Activated B cell treated with CpG ODN at 0.5 μM for 24 hours (primary cell): ENCODE results near the gene OLFML3. TPM values are rescaled to one million over a fixed set of nuclear protein-coding genes. Genes with fewer than 3 reads are reported as not detected.
"Not testable (repeated sequence)": the region's sequence is repeated elsewhere in the genome, so short reads cannot be mapped to it uniquely, and the experiment has no call there.

Source experiments
- ATAC-seq: fragments of 200-7000 bp; cut with Tn5 transposase; one replicate; pipeline ENCODE4 v1.10.0; 2021; ENCODE audit warnings: low read depth, mild to moderate bottlenecking, moderate library complexity
- CTCF ChIA-PET: fragments of 350-600 bp; sonication (Branson Sonifier 250); formaldehyde crosslinking; loops from one replicate; lab custom pipeline; 2021; ENCODE audit warnings: antibody characterized with exemption; lab: Charles Lee
- POLR2A ChIA-PET: fragments of 350-600 bp; sonication (Branson Sonifier 250); formaldehyde crosslinking; loops from one replicate; lab custom pipeline; 2021; ENCODE audit warnings: antibody characterized with exemption; lab: Charles Lee
- DNase-seq: peaks from one replicate; pipeline ENCODE4 v3.0.0; 2022
- H3K27ac Mint-ChIP-seq: one replicate; pipeline ENCODE4 v1.8.0; 2020; ENCODE audit warnings: mixed read lengths
- H3K27me3 Mint-ChIP-seq: one replicate; pipeline ENCODE4 v1.8.0; 2021; ENCODE audit warnings: mixed read lengths
- H3K36me3 Mint-ChIP-seq: one replicate; pipeline ENCODE4 v1.8.0; 2021; ENCODE audit warnings: low read depth, mixed read lengths
- H3K4me1 Mint-ChIP-seq: one replicate; pipeline ENCODE4 v1.8.0; 2021; ENCODE audit warnings: mixed read lengths
- H3K4me3 Mint-ChIP-seq: one replicate; pipeline ENCODE4 v1.8.0; 2020; ENCODE audit warnings: mild to moderate bottlenecking, mixed read lengths
- H3K9me3 Mint-ChIP-seq: one replicate; pipeline ENCODE4 v1.8.0; 2020; ENCODE audit warnings: mixed read lengths
- CTCF ChIP-seq: fragments of 200-600 bp; IDR thresholded peaks from one replicate; pipeline ENCODE4 v1.8.0; 2022; ENCODE audit warnings: antibody characterized with exemption, mild to moderate bottlenecking
- intact Hi-C: fragments of 100-400 bp; cut with micrococcal nuclease; formaldehyde crosslinking; loops from one replicate; pipeline ENCODE4 v1.15.1; 2024
- total RNA-seq: library from RNA; stranded (reverse); gene quantifications from 2 replicates; pipeline ENCODE4 v1.2.3, GENCODE V29; 2022

OLFML3 gene
- total RNA-seq, 1 donor from 2014 or later = 0.29 TPM

GRCh38 chr1:114002492-114003239 is 23.4 kb downstream of the OLFML3 start:
- intact Hi-C loops = no loop called here
- Mint-ChIP-seq H3K4me3 (no peak overlapping the region), H3K27me3 (peaks cover 13% of the 10 kb centered on the region), H3K27ac (no peak overlapping the region), H3K9me3 (peaks cover 2% of the 10 kb centered on the region), H3K36me3 (no peaks in the 10 kb centered on the region), H3K4me1 (no peaks in the 10 kb centered on the region)
- no peak for ATAC-seq
- no peak for TF ChIP-seq CTCF
- CTCF ChIA-PET = no interaction called here
- no peak for DNase-seq
- POLR2A ChIA-PET = no interaction called here

- TF ChIP-seq CTCF = no peak
Observed at GRCh38 chr1:114003431-114003830, 24.2 kb downstream of the OLFML3 start.

GRCh38 chr1:114006825-114007224 is 27.6 kb downstream of the OLFML3 start:
- CTCF ChIA-PET, H3K4me3 Mint-ChIP-seq, H3K9me3 Mint-ChIP-seq, ATAC-seq, H3K27ac Mint-ChIP-seq, POLR2A ChIA-PET, H3K4me1 Mint-ChIP-seq, H3K36me3 Mint-ChIP-seq, intact Hi-C loops, DNase-seq: not testable (repeated sequence)
- peaks cover 13% of the 10 kb centered on the region for H3K27me3 Mint-ChIP-seq

More at GRCh38 chr1:114003431-114003830, 24.2 kb downstream of the OLFML3 start:
- intact Hi-C loops = no loop called here
- Mint-ChIP-seq H3K4me3 (no peak overlapping the region), H3K9me3 (peaks cover 2% of the 10 kb centered on the region), H3K4me1 (no peaks in the 10 kb centered on the region), H3K36me3 (no peaks in the 10 kb centered on the region), H3K27ac (no peak overlapping the region), H3K27me3 (peaks cover 13% of the 10 kb centered on the region)
- CTCF ChIA-PET = no interaction called here
- POLR2A ChIA-PET = no interaction called here
- DNase-seq (no peak), ATAC-seq (no peak)

- peaks cover 9% of the 10 kb centered on the region for H3K27me3 Mint-ChIP-seq
- ChIA-PET POLR2A (no interaction called here), CTCF (no interaction called here)
- no peak overlapping the region for H3K27ac Mint-ChIP-seq
- no peak overlapping the region for H3K4me3 Mint-ChIP-seq
- H3K4me1 Mint-ChIP-seq = no peaks in the 10 kb centered on the region
- ATAC-seq (no peak), DNase-seq (no peak)
- no peak for TF ChIP-seq CTCF
- intact Hi-C loops = no loop called here
- no peaks in the 10 kb centered on the region for H3K36me3 Mint-ChIP-seq
- peaks cover 2% of the 10 kb centered on the region for H3K9me3 Mint-ChIP-seq
Observed at GRCh38 chr1:114008480-114008941, 29.2 kb downstream of the OLFML3 start.

GRCh38 chr1:114008993-114009392 is 29.7 kb downstream of the OLFML3 start:
- no peak overlapping the region for H3K27ac Mint-ChIP-seq
- no peak for DNase-seq
- no peak for TF ChIP-seq CTCF

More at GRCh38 chr1:114008993-114009392, 29.7 kb downstream of the OLFML3 start:
- Mint-ChIP-seq H3K36me3 (no peaks in the 10 kb centered on the region), H3K4me3 (no peak overlapping the region), H3K9me3 (peaks cover 2% of the 10 kb centered on the region), H3K27me3 (peaks cover 11% of the 10 kb centered on the region), H3K4me1 (no peaks in the 10 kb centered on the region)
- ChIA-PET CTCF (no interaction called here), POLR2A (no interaction called here)
- no peak for ATAC-seq
- intact Hi-C loops = no loop called here
